Stomach smooth muscle (tissue), 2 donors: ENCODE data around the gene NSMCE1.
"Not testable (repeated sequence)": the region's sequence is repeated elsewhere in the genome, so short reads cannot be mapped to it uniquely, and the experiment has no call there.

Experiments used
- H3K27ac ChIP-seq: one replicate; pipeline ENCODE4 v1.7.0; 2013; ENCODE audit warnings: mild to moderate bottlenecking, low read length, inconsistent platforms
- H3K27me3 ChIP-seq, 2 donors: one replicate each; pipeline ENCODE4 v1.7.0; 2013; ENCODE audit warnings: low read length in 2 of 2; ENCODE audit not compliant: insufficient read depth in 2 of 2, control insufficient read depth in 1 of 2
- H3K36me3 ChIP-seq, 2 donors: one replicate each; pipeline ENCODE4 v1.7.0; 2013; ENCODE audit warnings: low read length in 2 of 2; ENCODE audit not compliant: control insufficient read depth in 2 of 2, insufficient read depth in 2 of 2
- H3K4me1 ChIP-seq: one replicate; pipeline ENCODE4 v1.7.0; 2013; ENCODE audit warnings: low read length; ENCODE audit not compliant: control insufficient read depth, insufficient read depth
- H3K4me3 ChIP-seq, 2 donors: one replicate each; pipeline ENCODE4 v1.7.0; 2013; ENCODE audit warnings: low read length in 2 of 2
- H3K9ac ChIP-seq, 2 donors: one replicate each; pipeline ENCODE4 v1.7.0; 2013; ENCODE audit warnings: low read length in 2 of 2, mild to moderate bottlenecking in 1 of 2
- H3K9me3 ChIP-seq, 2 donors: one replicate each; pipeline ENCODE4 v1.7.0; 2013; ENCODE audit warnings: low read length in 2 of 2; ENCODE audit not compliant: control insufficient read depth in 2 of 2
- donor health status: healthy.
- donor health status: Pancreatic carcinoma.

The NSMCE1 gene

DNA sequence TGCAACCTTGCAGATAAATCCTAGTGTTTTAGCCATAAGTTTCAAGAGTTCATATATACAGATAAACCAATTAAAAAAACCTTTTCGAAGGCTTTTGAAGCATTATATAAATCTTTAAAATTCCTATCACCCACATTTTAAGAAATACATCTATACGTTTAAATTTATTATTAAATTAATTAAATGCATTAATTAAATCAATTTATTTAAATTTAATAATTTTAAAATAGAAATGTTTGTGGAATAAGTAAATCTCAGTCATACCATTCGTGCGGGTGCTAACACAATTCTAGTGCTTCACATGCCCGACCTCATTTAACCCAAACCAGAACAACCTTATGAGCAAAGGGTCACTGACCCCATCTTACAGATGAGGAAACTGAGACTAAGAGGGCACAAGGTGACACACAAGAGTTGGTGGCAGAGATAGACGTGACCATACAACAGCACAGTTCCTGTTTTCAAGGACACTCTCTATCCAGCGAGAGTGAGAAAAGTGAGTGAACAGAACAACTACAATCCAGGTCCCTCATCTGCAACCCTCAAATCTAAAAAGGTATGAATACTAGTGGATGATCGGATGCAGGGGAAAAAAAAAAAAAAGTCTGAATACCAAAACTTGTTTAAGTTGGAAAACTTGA, 1.4 kb downstream of the NSMCE1 start:
- Histone ChIP-seq H3K4me3 (no peak overlapping the region), H3K27ac (no peak overlapping the region), H3K36me3 (no peaks in the 10 kb centered on the region), H3K9ac (no peak overlapping the region), H3K27me3 (no peaks in the 10 kb centered on the region), H3K9me3 (no peaks in the 10 kb centered on the region), H3K4me1 (peaks cover 12% of the 10 kb centered on the region)

DNA sequence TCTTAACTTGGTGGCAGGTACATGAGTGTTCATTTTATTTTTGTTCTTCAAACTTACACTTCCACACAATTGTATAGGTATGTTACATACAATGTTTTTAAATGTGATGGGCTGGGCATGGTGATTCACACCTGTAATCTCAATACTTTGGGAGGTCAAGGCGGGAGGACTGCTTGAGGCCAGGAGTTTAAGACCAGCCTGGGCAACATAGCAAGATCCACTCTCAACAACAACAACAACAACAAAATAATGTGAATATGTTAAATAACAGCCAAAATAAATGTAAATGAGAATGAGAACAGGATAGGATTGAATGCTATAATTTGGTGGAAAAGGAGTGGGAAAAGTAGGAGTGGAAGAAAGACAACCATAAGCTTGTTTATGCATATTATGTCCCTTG, 2.6 kb downstream of the NSMCE1 start:
- Histone ChIP-seq H3K4me1 (peaks cover 12% of the 10 kb centered on the region), H3K36me3 (no peaks in the 10 kb centered on the region), H3K27ac (no peak overlapping the region), H3K4me3 (no peak overlapping the region), H3K9me3 (no peaks in the 10 kb centered on the region), H3K27me3 (no peaks in the 10 kb centered on the region), H3K9ac (no peak overlapping the region)

DNA sequence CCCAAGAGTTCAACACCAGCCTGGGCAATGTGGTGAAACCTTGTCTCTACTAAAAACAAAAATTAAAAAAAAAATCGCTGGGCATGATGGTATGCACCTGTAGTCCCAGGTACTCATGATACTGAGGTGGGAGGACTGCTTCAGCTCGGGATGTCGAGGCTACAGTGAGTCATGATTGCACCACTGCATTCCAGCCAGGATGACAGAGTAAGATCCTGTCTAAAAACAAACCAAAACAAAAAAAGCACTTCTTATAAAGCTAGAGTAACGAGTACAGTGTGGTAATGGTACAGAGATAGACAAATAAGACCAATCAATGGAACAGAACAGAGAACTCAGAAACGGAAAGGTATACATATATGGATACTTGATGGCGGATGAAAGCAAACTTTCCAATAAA, 4.4 kb downstream of the NSMCE1 start:
- Histone ChIP-seq H3K9me3 (no peaks in the 10 kb centered on the region), H3K9ac (no peak overlapping the region), H3K4me3 (no peak overlapping the region), H3K27me3 (no peaks in the 10 kb centered on the region), H3K4me1 (peaks cover 11% of the 10 kb centered on the region), H3K27ac (no peak overlapping the region), H3K36me3 (no peaks in the 10 kb centered on the region)

DNA sequence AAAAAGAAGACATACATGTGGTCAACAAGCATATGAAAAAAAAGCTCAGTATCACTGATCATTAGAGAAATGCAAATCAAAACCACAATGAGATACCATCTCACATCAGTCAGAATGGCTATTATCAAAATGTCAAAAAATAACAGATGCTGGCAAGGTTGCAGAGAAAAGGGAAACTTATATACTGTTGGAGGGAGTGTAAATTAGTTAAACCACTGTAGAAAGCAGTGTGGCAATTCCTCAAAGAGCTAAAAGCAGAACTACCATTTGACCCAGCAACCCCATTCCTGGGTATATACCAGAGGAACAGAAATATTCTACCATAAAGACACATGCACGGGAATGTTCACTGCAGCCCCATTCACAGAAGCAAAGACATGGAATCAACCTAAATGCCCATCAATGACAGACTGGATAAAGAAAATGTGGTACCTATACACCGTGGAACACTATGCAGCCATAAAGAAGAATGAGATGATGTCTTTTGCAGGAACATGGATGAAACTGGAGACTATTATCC, 5.6 kb downstream of the NSMCE1 start:
- H3K9ac ChIP-seq, H3K27ac ChIP-seq, H3K36me3 ChIP-seq, H3K4me3 ChIP-seq, H3K9me3 ChIP-seq, H3K27me3 ChIP-seq: not testable (repeated sequence)
- H3K4me1 ChIP-seq: peaks cover 13% of the 10 kb centered on the region

DNA sequence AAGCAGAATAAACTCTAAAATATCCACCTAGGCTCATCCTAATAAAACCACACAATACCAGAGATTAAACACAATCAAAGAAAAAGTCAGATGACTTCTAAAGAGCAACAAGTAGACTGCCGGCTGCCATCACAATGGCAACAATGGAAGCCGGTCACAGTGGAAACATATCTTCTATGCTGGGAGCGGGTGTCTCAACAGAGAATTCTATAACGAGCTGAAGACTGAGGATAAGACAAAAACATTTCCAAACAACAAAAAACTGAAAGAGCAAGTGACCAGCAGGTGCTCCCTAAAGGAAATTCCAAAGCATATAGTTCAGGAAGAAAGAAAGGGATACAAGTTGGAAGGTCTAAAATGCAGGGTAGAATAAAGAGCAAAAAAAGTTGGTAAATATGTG, 8.9 kb downstream of the NSMCE1 start:
- peak overlapping the region; percentile 31 for H3K27ac ChIP-seq
- H3K4me1 ChIP-seq: peaks cover 23% of the 10 kb centered on the region
- H3K9me3 ChIP-seq: no peaks in the 10 kb centered on the region
- peaks cover 5 to 13% of the 10 kb centered on the region in 2 donors for H3K36me3 ChIP-seq
- no peak overlapping the region for H3K4me3 ChIP-seq
- no peaks in the 10 kb centered on the region for H3K27me3 ChIP-seq
- no peak overlapping the region for H3K9ac ChIP-seq

DNA sequence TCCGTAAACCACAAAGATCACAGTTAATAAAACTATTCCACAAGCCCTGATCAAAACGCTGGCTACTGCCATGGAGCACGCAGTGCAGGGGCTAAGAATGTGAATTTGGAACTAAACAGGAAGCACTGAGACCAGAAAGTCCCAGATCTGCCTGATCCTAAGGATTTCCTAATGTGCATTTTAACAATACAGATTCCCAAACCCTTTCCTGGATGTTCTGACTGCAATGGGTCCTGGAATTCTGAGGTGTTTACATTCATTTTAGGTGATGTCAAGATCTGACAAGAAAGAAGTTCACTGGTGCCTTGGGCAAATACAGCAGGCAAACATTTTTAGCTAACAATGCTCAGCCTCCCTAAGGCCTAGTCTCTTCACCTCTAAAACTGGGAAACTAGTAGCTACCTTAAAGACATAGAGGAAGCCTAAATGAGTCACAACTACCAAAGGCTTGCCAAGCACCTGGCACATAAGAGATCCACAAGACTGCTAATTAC, 10.3 kb downstream of the NSMCE1 start:
- Histone ChIP-seq H3K4me1 (peaks cover 28% of the 10 kb centered on the region), H3K27me3 (no peaks in the 10 kb centered on the region), H3K36me3 (peaks cover 5 to 13% of the 10 kb centered on the region in 2 donors), H3K9ac (peak overlapping the region in 1 of 2 donors; percentile 6), H3K27ac (peak overlapping the region; percentile 37), H3K4me3 (no peak overlapping the region), H3K9me3 (no peaks in the 10 kb centered on the region)

DNA sequence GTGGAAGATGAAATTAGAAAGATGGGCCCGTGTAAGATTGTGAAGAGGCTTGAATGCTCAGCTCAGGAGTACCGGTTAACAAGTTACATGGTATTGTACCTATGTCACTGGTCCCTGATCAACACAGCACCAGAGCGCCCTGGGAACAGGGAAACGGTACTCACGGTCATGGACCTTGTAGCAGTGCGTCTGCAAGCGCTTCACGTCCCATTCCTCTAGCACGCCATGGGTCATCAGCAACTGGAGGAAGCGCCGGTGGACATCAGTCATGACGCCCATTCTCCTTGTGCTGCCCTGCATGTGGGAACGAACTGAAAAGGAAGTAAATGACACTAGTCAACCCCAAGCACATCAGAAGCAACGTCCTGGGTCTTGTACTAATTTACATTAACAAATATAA, 11.3 kb downstream of the NSMCE1 start:
- Histone ChIP-seq H3K27me3 (no peaks in the 10 kb centered on the region), H3K27ac (peak overlapping the region; percentile 37), H3K36me3 (peaks cover 5 to 13% of the 10 kb centered on the region in 2 donors), H3K4me3 (no peak overlapping the region), H3K4me1 (peaks cover 29% of the 10 kb centered on the region), H3K9me3 (no peaks in the 10 kb centered on the region), H3K9ac (peak overlapping the region in 1 of 2 donors; percentile 6)

DNA sequence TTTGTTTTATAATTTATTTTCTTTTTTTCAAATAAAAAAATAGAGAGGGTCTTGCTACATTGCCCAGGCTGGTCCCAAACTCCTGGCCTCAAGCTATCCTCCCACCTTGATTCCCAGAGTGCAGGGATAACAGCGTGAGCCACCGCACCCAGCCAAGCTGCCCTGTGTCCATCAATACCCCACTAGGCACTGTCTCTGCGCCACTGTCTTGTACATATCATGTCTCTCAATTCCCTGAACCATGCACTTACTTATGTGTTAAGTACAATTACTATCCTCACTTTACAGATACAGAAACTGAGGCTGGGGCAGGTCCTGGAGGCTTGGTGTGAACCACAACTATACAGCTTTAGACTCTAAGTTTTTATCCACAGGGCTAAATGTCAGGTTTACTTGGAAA, 11.7 kb downstream of the NSMCE1 start:
- Histone ChIP-seq H3K4me1 (peaks cover 29% of the 10 kb centered on the region), H3K9me3 (no peaks in the 10 kb centered on the region), H3K4me3 (no peak overlapping the region), H3K27me3 (no peaks in the 10 kb centered on the region), H3K36me3 (peaks cover 5 to 13% of the 10 kb centered on the region in 2 donors), H3K9ac (no peak overlapping the region), H3K27ac (no peak overlapping the region)

DNA sequence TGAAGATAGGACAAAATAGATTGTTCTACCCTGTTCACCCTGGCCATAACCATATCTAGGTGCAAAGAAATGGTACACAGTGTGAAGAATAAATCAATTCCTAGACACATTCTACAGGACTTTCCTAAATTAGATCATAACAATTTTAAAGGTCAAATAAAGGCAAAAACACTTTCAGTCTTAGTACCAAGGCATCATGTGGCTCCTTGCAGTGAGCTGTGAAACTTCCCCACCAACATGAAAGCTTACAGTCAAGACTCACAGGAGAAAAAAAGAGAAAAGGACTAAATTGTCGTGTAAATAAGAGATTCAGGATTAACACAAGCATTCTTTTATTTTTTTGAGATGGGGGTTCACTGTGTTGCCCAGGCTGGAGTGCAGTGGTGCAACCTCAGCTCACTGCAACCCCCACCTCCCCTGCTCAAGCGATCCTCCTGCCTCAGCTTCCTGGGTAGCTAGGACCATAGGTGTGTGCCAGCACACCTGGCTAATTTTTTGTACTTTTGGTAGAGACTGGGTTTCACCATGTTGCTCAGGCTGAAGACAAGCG, 14.2 kb downstream of the NSMCE1 start:
- H3K9ac ChIP-seq: no peak overlapping the region
- no peaks in the 10 kb centered on the region for H3K27me3 ChIP-seq
- no peak overlapping the region for H3K4me3 ChIP-seq
- H3K27ac ChIP-seq: peak overlapping the region; percentile 37
- no peaks in the 10 kb centered on the region for H3K9me3 ChIP-seq
- peaks cover 5 to 13% of the 10 kb centered on the region in 2 donors for H3K36me3 ChIP-seq
- H3K4me1 ChIP-seq: peaks cover 28% of the 10 kb centered on the region

DNA sequence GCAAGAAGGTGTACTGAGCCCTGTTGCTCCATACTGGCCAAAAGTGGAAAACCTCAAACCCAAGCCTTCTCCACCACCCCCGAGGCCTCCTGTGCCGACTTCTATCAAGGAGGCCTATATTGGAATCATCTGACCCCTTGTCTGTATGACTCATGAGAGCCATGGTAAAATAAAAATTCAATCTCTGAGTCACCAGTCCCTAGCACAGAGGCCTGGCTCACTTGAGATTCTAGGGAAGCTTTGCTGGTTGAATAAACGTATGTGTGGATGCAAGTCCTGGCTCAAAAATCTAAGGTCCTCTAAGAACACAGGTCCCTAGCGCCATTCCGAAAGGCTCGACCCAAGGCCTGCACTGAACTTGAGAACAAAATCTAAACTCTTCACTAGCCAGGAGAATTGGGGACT, 15.0 kb downstream of the NSMCE1 start:
- H3K27ac ChIP-seq: peak overlapping the region; percentile 61
- H3K4me1 ChIP-seq: peaks cover 20% of the 10 kb centered on the region
- peaks cover 5 to 13% of the 10 kb centered on the region in 2 donors for H3K36me3 ChIP-seq
- H3K9ac ChIP-seq: no peak overlapping the region
- H3K9me3 ChIP-seq: no peaks in the 10 kb centered on the region
- H3K4me3 ChIP-seq: no peak overlapping the region
- H3K27me3 ChIP-seq: no peaks in the 10 kb centered on the region

DNA sequence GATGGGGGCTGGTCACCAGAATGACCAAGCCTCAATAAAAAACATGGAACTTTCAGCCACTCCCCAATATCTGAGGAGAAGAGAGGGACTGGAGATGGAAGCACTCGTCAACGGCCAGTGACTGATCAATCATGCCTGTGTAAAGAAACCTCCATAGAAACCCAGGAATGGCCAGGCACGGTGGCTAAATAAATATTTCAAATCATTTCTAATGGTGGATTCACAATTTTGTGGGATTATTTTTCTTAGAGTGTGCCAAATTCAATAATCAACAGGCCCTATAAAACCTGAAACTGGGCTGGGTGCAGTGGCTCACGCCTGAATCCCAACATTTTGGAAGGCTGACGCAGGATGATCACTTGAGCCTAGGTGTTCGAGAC, 16.4 kb downstream of the NSMCE1 start:
- Histone ChIP-seq H3K9ac (no peak overlapping the region), H3K27ac (no peak overlapping the region), H3K9me3 (no peaks in the 10 kb centered on the region), H3K4me3 (no peak overlapping the region), H3K27me3 (no peaks in the 10 kb centered on the region), H3K36me3 (peaks cover 4 to 13% of the 10 kb centered on the region in 2 donors), H3K4me1 (peaks cover 16% of the 10 kb centered on the region)
